ENCODE results near the gene CACNA1C.

The CACNA1C gene

DNA sequence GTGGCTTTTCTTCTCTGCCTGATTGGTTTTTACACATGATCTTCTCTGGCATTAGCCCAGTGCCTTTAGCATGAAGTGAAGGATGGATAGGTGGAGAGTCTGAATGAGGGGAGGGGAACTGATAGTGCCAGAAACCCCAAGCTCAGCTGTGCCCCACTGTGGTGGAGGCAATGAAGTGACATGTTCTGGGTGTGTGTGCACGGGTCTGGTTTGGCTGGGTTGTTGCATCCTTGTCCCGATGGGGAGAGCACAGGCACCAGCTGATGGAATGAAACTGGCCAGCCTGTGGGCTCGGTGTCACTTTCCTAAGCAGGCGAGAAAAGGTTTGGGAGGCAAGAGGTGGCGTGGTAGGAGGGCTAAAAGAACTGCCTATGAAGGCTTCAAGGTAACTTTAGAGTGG lies 65.3 kb downstream of the CACNA1C start:
- Histone ChIP-seq H3K36me3 (ENCODE audit: insufficient read depth, low read length) (no peaks in the 10 kb centered on the region), H3K27ac (ENCODE audit: low read length) (no peak overlapping the region), H3K79me2 (ENCODE audit: insufficient read depth, low read length) (no peaks in the 10 kb centered on the region), H3K4me1 (ENCODE audit: insufficient read depth, low read length) (no peaks in the 10 kb centered on the region), H3K4me3 (ENCODE audit: low read depth in 1 of 2, low read length in 2 of 2) (no peak overlapping the region), H3K4me2 (ENCODE audit: insufficient read depth, low read length) (no peak overlapping the region), H3K9ac (ENCODE audit: low read depth, low read length) (no peak overlapping the region), H4K20me1 (ENCODE audit: insufficient read depth, low read length) (peaks cover 6% of the 10 kb centered on the region), H3K27me3 (ENCODE audit: insufficient read depth, low read length, poor library complexity) (peaks cover 24% of the 10 kb centered on the region), H2AFZ (ENCODE audit: low read depth, low read length) (no peak overlapping the region), H3K9me3 (ENCODE audit: insufficient read depth, low read length, severe bottlenecking) (no peaks in the 10 kb centered on the region)
- no peak for ATAC-seq (ENCODE audit: insufficient read depth, low read depth)
- no peak for TF ChIP-seq EZH2 (IDR thresholded peaks at IDR 0.05; ENCODE audit: borderline replicate concordance, low read depth, low read length, severe bottlenecking)
- TF ChIP-seq, protein P1, sequence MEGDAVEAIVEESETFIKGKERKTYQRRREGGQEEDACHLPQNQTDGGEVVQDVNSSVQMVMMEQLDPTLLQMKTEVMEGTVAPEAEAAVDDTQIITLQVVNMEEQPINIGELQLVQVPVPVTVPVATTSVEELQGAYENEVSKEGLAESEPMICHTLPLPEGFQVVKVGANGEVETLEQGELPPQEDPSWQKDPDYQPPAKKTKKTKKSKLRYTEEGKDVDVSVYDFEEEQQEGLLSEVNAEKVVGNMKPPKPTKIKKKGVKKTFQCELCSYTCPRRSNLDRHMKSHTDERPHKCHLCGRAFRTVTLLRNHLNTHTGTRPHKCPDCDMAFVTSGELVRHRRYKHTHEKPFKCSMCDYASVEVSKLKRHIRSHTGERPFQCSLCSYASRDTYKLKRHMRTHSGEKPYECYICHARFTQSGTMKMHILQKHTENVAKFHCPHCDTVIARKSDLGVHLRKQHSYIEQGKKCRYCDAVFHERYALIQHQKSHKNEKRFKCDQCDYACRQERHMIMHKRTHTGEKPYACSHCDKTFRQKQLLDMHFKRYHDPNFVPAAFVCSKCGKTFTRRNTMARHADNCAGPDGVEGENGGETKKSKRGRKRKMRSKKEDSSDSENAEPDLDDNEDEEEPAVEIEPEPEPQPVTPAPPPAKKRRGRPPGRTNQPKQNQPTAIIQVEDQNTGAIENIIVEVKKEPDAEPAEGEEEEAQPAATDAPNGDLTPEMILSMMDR (IDR thresholded peaks at IDR 0.05; ENCODE audit: borderline replicate concordance, extremely low read depth, low read length, poor library complexity, severe bottlenecking): no peak
- DNase-seq: no peak

DNA sequence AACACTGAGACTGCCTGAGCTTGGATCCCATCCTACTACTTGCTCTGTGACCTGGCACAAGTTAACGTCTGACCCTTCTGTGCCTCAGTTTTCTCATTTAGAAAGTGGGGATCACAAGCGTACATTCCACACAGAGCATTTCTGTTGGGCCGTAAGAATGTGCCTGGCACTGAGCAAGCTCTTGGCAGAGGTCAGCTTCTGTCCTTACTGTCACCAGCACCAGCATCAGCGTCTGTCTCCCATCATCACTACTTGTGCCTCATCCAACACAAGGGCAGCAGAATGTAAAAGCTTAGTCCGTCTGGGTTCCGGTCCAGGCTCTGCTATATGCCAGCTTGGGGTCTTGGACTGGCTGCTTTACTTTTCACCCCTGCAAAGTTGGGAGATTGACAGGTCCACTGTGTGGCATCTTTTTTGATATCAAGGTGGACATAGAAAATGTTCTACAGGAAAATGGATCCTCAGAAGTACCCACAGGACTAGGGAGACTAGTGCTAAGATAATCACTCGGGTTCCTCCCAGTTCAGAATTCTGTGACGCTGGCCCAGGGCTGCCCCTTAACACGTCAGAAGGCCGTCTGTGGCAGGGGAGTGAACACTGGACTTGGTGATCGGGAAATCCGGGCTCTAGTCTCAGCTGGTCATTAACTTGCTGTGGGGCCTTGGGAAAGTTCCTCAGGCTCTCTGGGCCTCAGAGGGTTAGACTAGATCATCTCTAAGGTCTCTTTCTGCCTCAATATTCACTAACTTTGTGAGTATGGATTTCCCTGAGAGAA lies 65.9 kb downstream of the CACNA1C start:
- TF ChIP-seq, protein P1 (IDR thresholded peaks at IDR 0.05; ENCODE audit: borderline replicate concordance, extremely low read depth, low read length, poor library complexity, severe bottlenecking): no peak
- no peak for TF ChIP-seq EZH2 (IDR thresholded peaks at IDR 0.05; ENCODE audit: borderline replicate concordance, low read depth, low read length, severe bottlenecking)
- DNase-seq (no peak), ATAC-seq (ENCODE audit: insufficient read depth, low read depth) (no peak)

DNA sequence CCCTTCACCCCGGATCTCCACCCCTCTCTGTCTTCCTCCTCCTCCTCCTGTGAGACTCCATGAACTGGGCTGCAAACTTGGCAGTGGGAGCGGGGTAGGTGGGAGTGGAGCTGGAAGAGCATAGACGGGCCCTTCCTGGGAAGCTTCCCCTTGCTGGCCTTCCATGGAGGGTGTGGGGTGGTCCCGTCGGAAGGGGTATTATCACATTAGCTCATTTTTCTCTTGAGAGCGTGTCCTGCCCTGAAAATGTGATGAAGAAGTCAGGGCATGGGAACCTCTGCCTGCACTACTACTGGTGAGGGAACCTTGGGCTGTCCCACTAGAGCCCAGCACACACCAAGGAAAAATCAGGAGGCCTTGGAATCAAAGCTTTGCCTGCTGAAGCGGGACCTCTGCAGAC lies 66.5 kb downstream of the CACNA1C start:
- ATAC-seq (ENCODE audit: insufficient read depth, low read depth) (no peak), DNase-seq (no peak)
- no peaks in the 10 kb centered on the region for H3K4me1 ChIP-seq (ENCODE audit: insufficient read depth, low read length)
- TF ChIP-seq, protein P1 (IDR thresholded peaks at IDR 0.05; ENCODE audit: borderline replicate concordance, extremely low read depth, low read length, poor library complexity, severe bottlenecking): no peak
- TF ChIP-seq EZH2 (IDR thresholded peaks at IDR 0.05; ENCODE audit: borderline replicate concordance, low read depth, low read length, severe bottlenecking): no peak
- no peaks in the 10 kb centered on the region for H3K79me2 ChIP-seq (ENCODE audit: insufficient read depth, low read length)
- no peak overlapping the region for H2AFZ ChIP-seq (ENCODE audit: low read depth, low read length)
- peaks cover 24% of the 10 kb centered on the region for H3K27me3 ChIP-seq (ENCODE audit: insufficient read depth, low read length, poor library complexity)
- H4K20me1 ChIP-seq (ENCODE audit: insufficient read depth, low read length): peaks cover 6% of the 10 kb centered on the region
- no peak overlapping the region for H3K27ac ChIP-seq (ENCODE audit: low read length)
- no peaks in the 10 kb centered on the region for H3K36me3 ChIP-seq (ENCODE audit: insufficient read depth, low read length)
- no peak overlapping the region for H3K4me2 ChIP-seq (ENCODE audit: insufficient read depth, low read length)
- H3K9me3 ChIP-seq (ENCODE audit: insufficient read depth, low read length, severe bottlenecking): no peaks in the 10 kb centered on the region
- H3K4me3 ChIP-seq (ENCODE audit: low read depth in 1 of 2, low read length in 2 of 2): no peak overlapping the region
- H3K9ac ChIP-seq (ENCODE audit: low read depth, low read length): no peak overlapping the region

More for the DNA sequence above, 65.9 kb downstream of the CACNA1C start:
- Histone ChIP-seq H3K4me3 (ENCODE audit: low read depth in 1 of 2, low read length in 2 of 2) (no peak overlapping the region), H3K27ac (ENCODE audit: low read length) (no peak overlapping the region), H3K9ac (ENCODE audit: low read depth, low read length) (no peak overlapping the region), H2AFZ (ENCODE audit: low read depth, low read length) (no peak overlapping the region), H4K20me1 (ENCODE audit: insufficient read depth, low read length) (peaks cover 6% of the 10 kb centered on the region), H3K9me3 (ENCODE audit: insufficient read depth, low read length, severe bottlenecking) (no peaks in the 10 kb centered on the region), H3K4me2 (ENCODE audit: insufficient read depth, low read length) (no peak overlapping the region), H3K27me3 (ENCODE audit: insufficient read depth, low read length, poor library complexity) (peaks cover 24% of the 10 kb centered on the region), H3K79me2 (ENCODE audit: insufficient read depth, low read length) (no peaks in the 10 kb centered on the region), H3K4me1 (ENCODE audit: insufficient read depth, low read length) (no peaks in the 10 kb centered on the region), H3K36me3 (ENCODE audit: insufficient read depth, low read length) (no peaks in the 10 kb centered on the region)

All from DND-41 (cell line).